Mesenchymal stem cell (in vitro differentiated cells and primary cell): ENCODE measurements around the gene DNAJC15.

ENCODE experiments used
- DNase-seq: peaks from one replicate; pipeline ENCODE4 v3.0.0-alpha.2; 2013
- H2AFZ ChIP-seq: one replicate; pipeline ENCODE4 v1.6.1; 2013; ENCODE audit warnings: low read depth, mild to moderate bottlenecking, control low read depth, inconsistent platforms, low read length, moderate library complexity
- H2AK5ac ChIP-seq: 2 replicates; pipeline ENCODE4 v1.6.1; 2013; ENCODE audit warnings: low read length, moderate library complexity, mild to moderate bottlenecking, inconsistent platforms; ENCODE audit not compliant: severe bottlenecking
- H2BK120ac ChIP-seq: one replicate; pipeline ENCODE4 v1.6.1; 2013; ENCODE audit warnings: low read depth, mild to moderate bottlenecking, inconsistent platforms, low read length, moderate library complexity
- H2BK12ac ChIP-seq, 2 experiments: one replicate each; pipeline ENCODE4 v1.6.1; 2013; ENCODE audit warnings: inconsistent platforms in 2 of 2, low read length in 2 of 2, mild to moderate bottlenecking in 2 of 2, moderate library complexity in 2 of 2, control low read depth in 1 of 2
- H2BK15ac ChIP-seq: one replicate; pipeline ENCODE4 v1.6.1; 2013; ENCODE audit warnings: mild to moderate bottlenecking, low read depth, inconsistent platforms; ENCODE audit not compliant: poor library complexity, severe bottlenecking
- H2BK5ac ChIP-seq: 2 replicates; pipeline ENCODE4 v1.6.1; 2013; ENCODE audit warnings: low read depth, mild to moderate bottlenecking, low read length, control low read depth, inconsistent platforms; ENCODE audit not compliant: poor library complexity, severe bottlenecking
- H3K14ac ChIP-seq, 2 experiments: one replicate each; pipeline ENCODE4 v1.6.1; 2013; ENCODE audit warnings: inconsistent platforms in 2 of 2, low read length in 2 of 2, control low read depth in 1 of 2, mild to moderate bottlenecking in 1 of 2, moderate library complexity in 1 of 2
- H3K18ac ChIP-seq, 2 experiments: one replicate each; pipeline ENCODE4 v1.6.1; 2013; ENCODE audit warnings: inconsistent platforms in 2 of 2, low read length in 2 of 2, control low read depth in 1 of 2, low read depth in 1 of 2, mild to moderate bottlenecking in 1 of 2
- H3K23ac ChIP-seq, 2 experiments: one replicate each; pipeline ENCODE4 v1.6.1; 2013; ENCODE audit warnings: inconsistent platforms in 2 of 2, low read length in 2 of 2, mild to moderate bottlenecking in 2 of 2, moderate library complexity in 2 of 2, control low read depth in 1 of 2
- H3K27ac ChIP-seq: 2 replicates; pipeline ENCODE4 v1.5.1; 2013; ENCODE audit warnings: mild to moderate bottlenecking, moderate library complexity, low read length, control low read depth, inconsistent platforms; ENCODE audit not compliant: poor library complexity, severe bottlenecking
- H3K27me3 ChIP-seq, 2 experiments: 2 replicates each; pipeline versions ENCODE4 v1.6.1 to v1.7.0; 2013; ENCODE audit warnings: low read length in 2 of 2, mild to moderate bottlenecking in 2 of 2, moderate library complexity in 2 of 2, control low read depth in 1 of 2, inconsistent platforms in 1 of 2; ENCODE audit not compliant: control insufficient read depth in 1 of 2, insufficient read depth in 1 of 2
- H3K36me3 ChIP-seq, 2 experiments: 2 replicates each; pipeline versions ENCODE4 v1.6.1 to v1.7.0; 2013; ENCODE audit warnings: low read length in 2 of 2, control low read depth in 1 of 2, inconsistent platforms in 1 of 2, low read depth in 1 of 2, mild to moderate bottlenecking in 1 of 2; ENCODE audit not compliant: insufficient read depth in 2 of 2, control insufficient read depth in 1 of 2
- H3K4ac ChIP-seq, 2 experiments: one replicate each; pipeline ENCODE4 v1.6.1; 2013; ENCODE audit warnings: inconsistent platforms in 2 of 2, low read length in 2 of 2, mild to moderate bottlenecking in 2 of 2, moderate library complexity in 2 of 2, control low read depth in 1 of 2, low read depth in 1 of 2
- H3K4me1 ChIP-seq: 2 replicates; pipeline ENCODE4 v1.6.1; 2013; ENCODE audit warnings: low read depth, low read length, control low read depth; ENCODE audit not compliant: control insufficient read depth, insufficient read depth
- H3K4me2 ChIP-seq: 2 replicates; pipeline ENCODE4 v1.6.1; 2013; ENCODE audit warnings: low read length, mild to moderate bottlenecking, inconsistent platforms; ENCODE audit not compliant: poor library complexity, severe bottlenecking
- H3K4me3 ChIP-seq, 2 experiments: 2 replicates each; pipeline versions ENCODE4 v1.5.1 to v1.7.0; 2013; ENCODE audit warnings: low read length in 2 of 2, mild to moderate bottlenecking in 2 of 2, control low read depth in 1 of 2, low read depth in 1 of 2; ENCODE audit not compliant: insufficient read depth in 1 of 2
- H3K79me1 ChIP-seq: replicated peaks from 2 replicates; pipeline ENCODE4 v1.6.1; 2013; ENCODE audit warnings: mild to moderate bottlenecking, control low read depth, low read length, inconsistent platforms; ENCODE audit not compliant: poor library complexity, severe bottlenecking
- H3K9ac ChIP-seq: 2 replicates; pipeline ENCODE4 v1.7.0; 2013; ENCODE audit warnings: mild to moderate bottlenecking, low read length, moderate library complexity
- H3K9me3 ChIP-seq: 2 replicates; pipeline ENCODE4 v1.7.0; 2013; ENCODE audit warnings: mild to moderate bottlenecking, low read length; ENCODE audit not compliant: control insufficient read depth
- H4K8ac ChIP-seq: one replicate; pipeline ENCODE4 v1.6.1; 2013; ENCODE audit warnings: inconsistent platforms, mild to moderate bottlenecking, low read length, moderate library complexity
- H4K91ac ChIP-seq: one replicate; pipeline ENCODE4 v1.6.1; 2013; ENCODE audit warnings: mild to moderate bottlenecking, low read length, inconsistent platforms
- WGBS: methylation state at CpG from one replicate; pipeline ENCODE4 v1.1.7; 2013; ENCODE audit warnings: mixed read lengths; 5-methylcytosine and 5-hydroxymethylcytosine counted together

DNAJC15 gene

DNA sequence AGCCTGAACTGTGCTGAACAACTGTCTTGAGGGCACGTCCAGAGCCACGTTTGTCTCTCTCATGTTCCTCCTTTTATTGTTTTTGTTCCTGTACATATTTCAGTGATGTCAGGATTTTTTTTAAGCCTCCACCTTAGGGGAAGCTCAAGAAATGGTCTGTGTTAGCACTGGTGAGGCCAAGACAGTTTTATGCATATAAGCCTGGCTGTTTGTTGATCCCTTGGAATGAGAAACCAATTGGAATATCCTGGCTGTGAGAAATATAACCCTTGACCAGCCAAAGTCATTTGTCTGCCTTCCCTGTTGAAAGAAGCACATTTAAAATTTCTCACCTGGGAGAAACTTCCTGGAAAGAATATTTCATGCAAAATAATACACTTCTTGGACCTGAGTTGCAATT is 115.8 kb downstream of the DNAJC15 start:
- Histone ChIP-seq H3K4me1 (peaks cover 2% of the 10 kb centered on the region), H3K27ac (no peak overlapping the region), H2BK12ac (no peak overlapping the region), H3K79me1 (no peaks in the 10 kb centered on the region), H3K18ac (no peak overlapping the region), H3K14ac (no peak overlapping the region), H2BK15ac (no peak overlapping the region), H3K9me3 (no peaks in the 10 kb centered on the region), H2AK5ac (no peak overlapping the region), H3K4me3 (no peak overlapping the region), H3K23ac (no peak overlapping the region), H3K36me3 (no peaks in the 10 kb centered on the region), H2AFZ (no peak overlapping the region), H2BK5ac (no peak overlapping the region), H4K91ac (no peak overlapping the region), H4K8ac (no peak overlapping the region), H3K4ac (no peak overlapping the region), H3K4me2 (no peak overlapping the region), H2BK120ac (no peak overlapping the region), H3K27me3 (peaks cover 4 to 11% of the 10 kb centered on the region in 2 experiments), H3K9ac (no peak overlapping the region)
- 33% methylated on average over 1 of the region's 2 CpGs for WGBS
- no peak for DNase-seq

DNA sequence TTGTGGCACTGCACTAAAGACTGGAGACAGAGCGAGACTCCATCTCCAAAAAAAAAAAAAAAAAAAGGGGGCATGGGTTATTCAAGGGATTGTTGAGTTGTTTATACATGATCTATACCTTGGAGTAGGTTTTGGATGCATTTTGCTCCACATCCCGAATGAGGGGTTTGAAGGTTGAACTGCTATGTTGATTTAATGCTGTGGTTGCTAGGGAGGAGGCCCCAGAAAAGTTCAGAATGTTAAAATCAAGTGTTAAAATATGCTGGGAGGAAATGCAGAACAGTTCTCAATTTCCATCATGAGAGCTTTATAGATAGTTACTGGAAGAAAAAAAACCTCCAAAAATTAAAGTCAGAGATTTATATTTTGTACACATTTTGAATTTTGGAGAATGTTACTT is 116.5 kb downstream of the DNAJC15 start:
- Histone ChIP-seq H2BK5ac (no peak overlapping the region), H2BK15ac (no peak overlapping the region), H4K91ac (no peak overlapping the region), H3K9me3 (no peaks in the 10 kb centered on the region), H3K4me2 (no peak overlapping the region), H2AK5ac (no peak overlapping the region), H3K79me1 (no peaks in the 10 kb centered on the region), H3K9ac (no peak overlapping the region), H3K4ac (no peak overlapping the region), H3K23ac (no peak overlapping the region), H3K18ac (no peak overlapping the region), H2BK120ac (no peak overlapping the region), H3K27me3 (peaks cover 4 to 11% of the 10 kb centered on the region in 2 experiments), H2AFZ (no peak overlapping the region), H3K4me1 (peaks cover 2% of the 10 kb centered on the region), H2BK12ac (no peak overlapping the region), H4K8ac (no peak overlapping the region), H3K36me3 (no peaks in the 10 kb centered on the region), H3K27ac (no peak overlapping the region), H3K4me3 (no peak overlapping the region), H3K14ac (no peak overlapping the region)
- 86% methylated on average over 2 of the region's 2 CpGs for WGBS
- DNase-seq: no peak

DNA sequence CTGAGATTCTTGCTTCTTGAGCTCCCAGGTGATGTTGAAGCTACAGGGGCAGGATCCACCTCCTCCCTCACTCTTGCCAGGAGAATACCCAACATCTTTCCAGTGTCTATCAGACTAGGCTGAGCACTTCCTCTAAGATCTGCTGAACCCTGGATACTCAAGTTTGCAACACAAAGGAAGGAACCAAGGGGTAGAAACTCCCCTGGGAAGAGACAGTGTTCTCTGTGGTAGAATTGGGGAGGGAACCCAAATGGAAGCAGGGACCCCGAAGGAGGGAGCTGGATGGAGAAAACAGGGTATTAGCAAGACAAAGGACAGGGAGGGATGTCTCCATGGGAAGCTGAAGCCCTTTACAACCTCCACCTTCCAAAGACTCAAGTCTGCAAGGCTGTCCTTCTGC is 117.6 kb downstream of the DNAJC15 start:
- Histone ChIP-seq H2BK15ac (no peak overlapping the region), H2AFZ (no peak overlapping the region), H3K9me3 (no peaks in the 10 kb centered on the region), H3K4ac (no peak overlapping the region), H4K91ac (no peak overlapping the region), H3K4me3 (no peak overlapping the region), H3K14ac (no peak overlapping the region), H2AK5ac (no peak overlapping the region), H2BK120ac (no peak overlapping the region), H3K18ac (no peak overlapping the region), H3K27ac (no peak overlapping the region), H3K9ac (no peak overlapping the region), H3K4me2 (no peak overlapping the region), H4K8ac (no peak overlapping the region), H2BK12ac (no peak overlapping the region), H3K79me1 (no peaks in the 10 kb centered on the region), H3K4me1 (peaks cover 2% of the 10 kb centered on the region), H2BK5ac (no peak overlapping the region), H3K27me3 (peaks cover 4 to 19% of the 10 kb centered on the region in 2 experiments), H3K23ac (no peak overlapping the region), H3K36me3 (no peaks in the 10 kb centered on the region)
- DNase-seq: no peak
- no CpG with 5 or more reads among the region's 1 CpG for WGBS

DNA sequence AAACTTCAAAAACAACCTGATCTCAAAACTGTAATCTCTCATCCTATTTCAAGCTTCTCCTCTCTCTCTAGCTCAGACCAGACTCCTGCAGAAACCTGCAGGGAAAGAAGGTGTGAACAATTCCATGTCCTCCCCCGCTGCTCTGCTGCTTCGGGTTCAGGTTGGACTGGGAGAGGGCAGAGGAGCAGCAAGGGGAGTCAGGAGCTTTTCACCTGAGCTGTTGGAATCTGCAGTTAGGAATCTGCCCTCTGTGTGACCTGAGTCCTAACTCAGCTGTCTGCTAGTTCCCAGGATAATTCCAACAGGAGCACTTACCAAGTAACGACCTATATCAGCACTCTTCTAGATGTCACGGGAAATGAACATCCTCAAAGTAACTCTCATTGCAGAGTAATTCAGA is 118.3 kb downstream of the DNAJC15 start:
- H2BK5ac ChIP-seq: no peak overlapping the region

More for the DNA sequence above, 118.3 kb downstream of the DNAJC15 start:
- no peak overlapping the region for H3K9ac ChIP-seq
- H3K4me2 ChIP-seq: no peak overlapping the region
- no peak overlapping the region for H4K91ac ChIP-seq
- no peak overlapping the region for H3K4me3 ChIP-seq
- no peak for DNase-seq
- peaks cover 2% of the 10 kb centered on the region for H3K4me1 ChIP-seq
- no peak overlapping the region for H2BK15ac ChIP-seq
- no peak overlapping the region for H3K27ac ChIP-seq
- H3K4ac ChIP-seq: no peak overlapping the region
- no peaks in the 10 kb centered on the region for H3K36me3 ChIP-seq
- H3K9me3 ChIP-seq: no peaks in the 10 kb centered on the region
- no peak overlapping the region for H2AK5ac ChIP-seq
- peaks cover 4 to 24% of the 10 kb centered on the region in 2 experiments for H3K27me3 ChIP-seq
- no peak overlapping the region for H2BK12ac ChIP-seq
- no peak overlapping the region for H2AFZ ChIP-seq
- no peaks in the 10 kb centered on the region for H3K79me1 ChIP-seq
- WGBS: 60% methylated on average over 4 of the region's 4 CpGs
- H4K8ac ChIP-seq: no peak overlapping the region
- H3K23ac ChIP-seq: no peak overlapping the region
- H3K14ac ChIP-seq: no peak overlapping the region
- no peak overlapping the region for H3K18ac ChIP-seq
- no peak overlapping the region for H2BK120ac ChIP-seq
